Gastrocnemius medialis (tissue), 4 donors: Measurements from ENCODE around the gene AFAP1. TPM values are rescaled to one million over a fixed set of nuclear protein-coding genes. Genes with fewer than 3 reads are reported as not detected.
A peak's percentile ranks its signal among the peaks of the same experiment; 100 is the strongest.

ENCODE experiments used
- ATAC-seq, 2 donors: fragments of 150-250 bp; one replicate each; pipeline ENCODE4 v1.9.1; 2016
- DNase-seq, 2 donors: peaks; one replicate each; pipeline ENCODE4 v3.0.0-alpha.2; 2019
- H3K27ac ChIP-seq, 4 donors: fragments of 200-600 bp; sonication (generic); 1 replicate in 1 of 4; 2 replicates in 3 of 4; pipeline ENCODE4 v1.5.1; 2016 to 2018; ENCODE audit warnings: mild to moderate bottlenecking in 2 of 4, moderate library complexity in 1 of 4
- H3K27me3 ChIP-seq, 3 donors: fragments of 200-600 bp; sonication (generic) in 2 of 3; 1 replicate in 1 of 3; 2 replicates in 2 of 3; pipeline versions ENCODE4 v1.5.1 to v1.6.0; 2016 to 2019; ENCODE audit warnings: mild to moderate bottlenecking in 1 of 3, moderate library complexity in 1 of 3
- H3K36me3 ChIP-seq, 2 donors: fragments of 200-600 bp; sonication (generic) in 1 of 2; one replicate each; pipeline ENCODE4 v1.5.1; 2017 to 2018
- H3K4me1 ChIP-seq, 2 donors: fragments of 200-600 bp; sonication (generic) in 1 of 2; one replicate each; pipeline ENCODE4 v1.5.1; 2016 to 2017; ENCODE audit warnings: mild to moderate bottlenecking in 2 of 2
- H3K4me3 ChIP-seq, 4 donors: fragments of 200-600 bp; sonication (generic) in 3 of 4; 1 replicate in 1 of 4; 2 replicates in 3 of 4; pipeline ENCODE4 v1.5.1; 2016 to 2019; ENCODE audit warnings: mild to moderate bottlenecking in 2 of 4
- H3K9me3 ChIP-seq, 3 donors: fragments of 200-600 bp; sonication (generic) in 2 of 3; 1 replicate in 1 of 3; 2 replicates in 2 of 3; pipeline ENCODE4 v1.5.1; 2016 to 2019
- POLR2A ChIP-seq, 2 donors: fragments of 450-650 bp; IDR thresholded peaks; one replicate each; pipeline ENCODE4 v1.6.1; 2017; ENCODE audit warnings: antibody characterized with exemption in 2 of 2, mild to moderate bottlenecking in 2 of 2, moderate library complexity in 2 of 2
- in situ Hi-C, 4 donors: fragments of 200-750 bp; cut with MboI; loops; one replicate each; pipeline versions ENCODE4 v1.15.0 to v1.8.0; 2017; ENCODE audit warnings: low sequenced_read_pairs in 4 of 4
- intact Hi-C: fragments of 100-400 bp; cut with DNase I; formaldehyde crosslinking; loops from one replicate; pipeline ENCODE4 v1.15.1; 2023; ENCODE audit warnings: low total_unique reads
- total RNA-seq, 4 donors: library from RNA; depleted of rRNA; stranded (reverse); fragments of >200 nt; gene quantifications; one replicate each; pipeline versions ENCODE4 v1.1.0 to v1.2.3, GENCODE V29; 2016
- TF ChIP-seq, protein P1 (sequence below), 5 experiments: fragments of 450-650 bp in 3 of 5; fragments of 200-600 bp in 2 of 5; sonication (generic) in 2 of 5; IDR thresholded peaks in 4 of 5; conservative IDR thresholded peaks in 1 of 5; 1 replicate in 4 of 5; 2 replicates in 1 of 5; pipeline ENCODE4 v1.5.1; 2016 to 2019; ENCODE audit warnings: antibody characterized with exemption in 5 of 5, mild to moderate bottlenecking in 3 of 5, moderate library complexity in 3 of 5

The AFAP1 gene
- total RNA-seq, 4 donors from 2014 or later: 1.5 to 8.6 (median 3.5) TPM

DNA sequence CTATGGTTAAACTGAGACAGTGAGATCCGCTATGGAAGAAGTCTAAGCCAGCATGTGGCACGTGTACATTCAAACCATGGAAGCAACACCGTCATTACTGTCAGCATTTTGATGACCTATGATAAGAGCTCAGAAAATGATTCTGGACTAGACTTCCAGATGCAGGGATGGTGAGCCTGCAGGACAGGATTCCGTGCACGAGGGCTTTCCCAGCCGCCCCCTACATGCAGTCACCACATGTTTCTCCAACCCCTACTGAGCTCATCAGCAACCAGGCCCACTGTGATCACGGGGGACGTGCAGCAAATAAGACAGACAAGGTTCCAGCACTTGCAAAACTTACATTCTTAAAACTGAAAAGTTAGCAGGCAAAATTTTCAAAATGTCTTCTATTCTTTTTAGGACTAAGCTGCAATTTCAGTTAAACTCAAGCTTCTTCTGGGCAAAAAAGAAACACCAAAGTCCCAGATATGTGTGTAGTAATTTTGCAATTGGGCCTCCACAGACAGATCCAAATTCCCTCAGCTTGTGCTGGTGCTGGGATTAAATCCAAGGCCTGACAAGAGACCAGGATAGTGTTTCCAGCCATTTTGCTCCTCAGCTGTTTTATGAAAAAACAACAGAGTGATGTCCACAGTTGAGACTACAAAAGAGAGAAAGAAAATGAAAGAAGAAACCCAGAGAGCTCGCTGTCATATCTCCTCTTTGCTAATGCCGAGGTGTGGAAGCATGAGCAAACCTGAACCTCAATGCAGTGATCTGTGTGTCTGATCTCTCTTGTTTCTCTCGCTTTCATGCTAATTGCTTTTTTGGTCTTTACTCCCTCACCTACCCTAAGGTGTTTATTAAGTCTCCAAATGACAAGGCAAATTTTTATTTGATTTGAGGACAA, 118.2 kb downstream of the AFAP1 start:
- peak overlapping the region in 2 of 4 donors; percentile 23 to 30 for H3K4me3 ChIP-seq
- peaks cover 20 to 27% of the 10 kb centered on the region in 2 donors for H3K4me1 ChIP-seq
- no peaks in the 10 kb centered on the region for H3K9me3 ChIP-seq
- no peaks in the 10 kb centered on the region for H3K36me3 ChIP-seq
- no peak for TF ChIP-seq POLR2A (IDR thresholded peaks at IDR 0.05)
- TF ChIP-seq, protein P1, sequence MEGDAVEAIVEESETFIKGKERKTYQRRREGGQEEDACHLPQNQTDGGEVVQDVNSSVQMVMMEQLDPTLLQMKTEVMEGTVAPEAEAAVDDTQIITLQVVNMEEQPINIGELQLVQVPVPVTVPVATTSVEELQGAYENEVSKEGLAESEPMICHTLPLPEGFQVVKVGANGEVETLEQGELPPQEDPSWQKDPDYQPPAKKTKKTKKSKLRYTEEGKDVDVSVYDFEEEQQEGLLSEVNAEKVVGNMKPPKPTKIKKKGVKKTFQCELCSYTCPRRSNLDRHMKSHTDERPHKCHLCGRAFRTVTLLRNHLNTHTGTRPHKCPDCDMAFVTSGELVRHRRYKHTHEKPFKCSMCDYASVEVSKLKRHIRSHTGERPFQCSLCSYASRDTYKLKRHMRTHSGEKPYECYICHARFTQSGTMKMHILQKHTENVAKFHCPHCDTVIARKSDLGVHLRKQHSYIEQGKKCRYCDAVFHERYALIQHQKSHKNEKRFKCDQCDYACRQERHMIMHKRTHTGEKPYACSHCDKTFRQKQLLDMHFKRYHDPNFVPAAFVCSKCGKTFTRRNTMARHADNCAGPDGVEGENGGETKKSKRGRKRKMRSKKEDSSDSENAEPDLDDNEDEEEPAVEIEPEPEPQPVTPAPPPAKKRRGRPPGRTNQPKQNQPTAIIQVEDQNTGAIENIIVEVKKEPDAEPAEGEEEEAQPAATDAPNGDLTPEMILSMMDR (IDR thresholded peaks at IDR 0.05 in 4 of 5, conservative IDR thresholded peaks at IDR 0.05 in 1 of 5): no peak
- peak; percentile 27 to 37 for ATAC-seq
- H3K27me3 ChIP-seq: no peaks in the 10 kb centered on the region
- H3K27ac ChIP-seq: peak overlapping the region; percentile 24 to 73 (median 50)
- intact Hi-C loops (loop anchor here (10.0 kb wide), 2 partner anchors 373 to 603 kb away; partner anchors contain the start of gene SH3TC1), in situ Hi-C loops (loop anchor here in 3 of 4 donors (25.0 kb wide), 3 partner anchors 166 to 616 kb away; partner anchors contain the start of genes ACOX3 (in 1 of the 3), SH3TC1 (in 1 of the 3) and TRMT44 (in 1 of the 3))
- DNase-seq: no peak

DNA sequence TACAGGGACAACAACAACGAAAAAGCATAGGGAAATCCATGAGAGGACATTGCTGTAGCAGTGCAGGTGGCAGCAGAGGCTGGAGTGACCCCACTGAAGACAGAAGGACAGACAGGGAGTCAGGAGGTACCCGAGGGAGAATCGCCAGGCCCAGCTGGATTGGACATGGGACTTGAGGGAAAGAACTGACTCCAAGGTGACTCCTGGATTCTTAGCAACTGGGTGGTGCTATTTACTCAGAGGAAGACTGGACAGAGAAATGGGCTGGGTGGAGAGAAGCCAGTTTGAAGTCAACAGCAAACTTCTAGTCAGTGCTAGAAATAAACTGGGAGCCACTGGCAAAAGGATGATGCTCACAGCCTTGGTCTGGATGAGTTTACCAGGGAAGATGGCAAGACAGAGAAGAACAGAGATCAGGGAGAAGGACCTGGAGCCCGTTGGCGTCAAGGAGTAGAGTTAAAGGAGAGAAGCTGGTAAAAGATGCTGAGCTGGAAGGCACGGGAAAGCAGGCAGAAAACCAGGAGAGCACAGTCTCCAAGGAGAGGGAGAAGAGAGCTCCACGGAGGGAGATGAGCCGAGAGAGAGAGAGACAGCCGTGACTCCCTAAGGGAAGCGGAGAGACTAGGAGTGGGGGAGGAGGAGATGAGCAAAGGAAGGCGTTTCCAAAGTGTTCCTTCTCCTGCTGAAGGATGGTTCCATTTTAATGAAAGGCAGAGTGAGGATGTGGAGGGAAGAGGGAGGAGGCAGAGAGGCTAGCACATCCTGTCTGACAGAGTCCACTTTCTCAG, 119.4 kb downstream of the AFAP1 start:
- no peak for ATAC-seq
- Histone ChIP-seq H3K9me3 (no peaks in the 10 kb centered on the region), H3K4me3 (no peak overlapping the region), H3K27me3 (no peaks in the 10 kb centered on the region), H3K36me3 (no peaks in the 10 kb centered on the region), H3K27ac (no peak overlapping the region), H3K4me1 (peaks cover 20 to 27% of the 10 kb centered on the region in 2 donors)
- in situ Hi-C loops: loop anchor here in 3 of 4 donors (25.0 kb wide), 3 partner anchors 167 to 617 kb away; partner anchors contain the start of genes ACOX3 (in 1 of the 3), SH3TC1 (in 1 of the 3) and TRMT44 (in 1 of the 3)
- intact Hi-C loops: loop anchor here (10.0 kb wide), 2 partner anchors 375 to 605 kb away; partner anchors contain the start of gene SH3TC1
- TF ChIP-seq POLR2A (IDR thresholded peaks at IDR 0.05): no peak
- TF ChIP-seq, protein P1 (IDR thresholded peaks at IDR 0.05 in 4 of 5, conservative IDR thresholded peaks at IDR 0.05 in 1 of 5): no peak
- no peak for DNase-seq

DNA sequence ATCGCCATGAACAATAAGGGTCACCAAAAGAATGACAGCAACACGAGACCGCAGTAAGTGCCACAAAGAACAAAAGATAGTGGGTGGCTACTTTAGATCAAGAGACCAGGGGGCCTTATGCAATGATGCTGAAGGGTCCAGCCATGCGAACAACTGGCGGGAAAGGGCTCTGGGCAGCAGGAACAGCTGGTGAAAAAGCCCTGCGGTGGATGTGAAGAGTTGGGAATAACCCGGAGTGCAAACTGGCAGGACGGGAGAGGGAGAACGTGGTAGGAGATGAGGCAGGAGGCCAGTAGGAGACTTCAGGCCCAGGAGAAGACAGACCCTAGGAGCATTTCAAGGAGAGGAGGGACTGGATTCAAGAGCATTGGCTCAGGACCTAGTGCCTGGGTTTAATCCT, 120.2 kb downstream of the AFAP1 start:
- intact Hi-C loops (no loop called here), in situ Hi-C loops (loop anchor here in 3 of 4 donors (25.0 kb wide), 3 partner anchors 168 to 618 kb away; partner anchors contain the start of genes ACOX3 (in 1 of the 3), SH3TC1 (in 1 of the 3) and TRMT44 (in 1 of the 3))
- no peak overlapping the region for H3K4me3 ChIP-seq
- no peak for DNase-seq
- no peaks in the 10 kb centered on the region for H3K36me3 ChIP-seq
- H3K27me3 ChIP-seq: no peaks in the 10 kb centered on the region
- no peak overlapping the region for H3K27ac ChIP-seq
- ATAC-seq: no peak
- no peaks in the 10 kb centered on the region for H3K9me3 ChIP-seq
- H3K4me1 ChIP-seq: peaks cover 20 to 27% of the 10 kb centered on the region in 2 donors
- TF ChIP-seq POLR2A (IDR thresholded peaks at IDR 0.05): no peak
- TF ChIP-seq, protein P1 (IDR thresholded peaks at IDR 0.05 in 4 of 5, conservative IDR thresholded peaks at IDR 0.05 in 1 of 5): no peak

DNA sequence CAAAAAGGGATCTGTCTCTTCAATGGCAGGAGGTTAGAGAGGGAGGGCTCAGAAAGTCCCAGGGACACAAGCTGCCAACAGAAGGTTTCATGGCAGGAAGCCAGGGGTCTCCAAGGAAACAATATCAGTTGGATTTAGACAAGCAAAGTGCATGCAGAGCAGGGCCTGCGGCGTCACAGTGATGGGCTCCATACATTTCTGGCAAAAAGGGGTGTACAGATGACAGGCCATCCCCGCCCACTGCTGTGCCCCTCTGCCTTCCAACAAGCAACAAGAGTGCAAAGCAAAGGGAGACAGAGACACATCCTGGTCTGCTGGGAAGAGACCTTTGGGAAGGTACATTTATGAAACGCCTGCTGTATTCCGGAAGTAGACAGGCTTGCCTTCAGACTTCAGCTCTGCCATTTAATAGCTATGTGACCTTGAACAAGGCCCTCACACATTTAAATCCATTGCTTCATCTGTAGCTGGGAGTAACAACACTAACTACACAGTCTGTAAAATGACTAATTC, 121.2 kb downstream of the AFAP1 start:
- intact Hi-C loops: no loop called here
- no peak for DNase-seq

More for the DNA sequence above, 121.2 kb downstream of the AFAP1 start:
- in situ Hi-C loops: loop anchor here in 3 of 4 donors (25.0 kb wide), 3 partner anchors 169 to 619 kb away; partner anchors contain the start of genes ACOX3 (in 1 of the 3), SH3TC1 (in 1 of the 3) and TRMT44 (in 1 of the 3)
- H3K4me1 ChIP-seq: peaks cover 17 to 28% of the 10 kb centered on the region in 2 donors
- no peak for TF ChIP-seq POLR2A (IDR thresholded peaks at IDR 0.05)
- TF ChIP-seq, protein P1 (IDR thresholded peaks at IDR 0.05 in 4 of 5, conservative IDR thresholded peaks at IDR 0.05 in 1 of 5): no peak
- no peaks in the 10 kb centered on the region for H3K9me3 ChIP-seq
- no peaks in the 10 kb centered on the region for H3K27me3 ChIP-seq
- ATAC-seq: no peak
- no peak overlapping the region for H3K4me3 ChIP-seq
- H3K27ac ChIP-seq: no peak overlapping the region
- no peaks in the 10 kb centered on the region for H3K36me3 ChIP-seq
